MM.1S (cell line): ENCODE results near the gene GPR157.

Experiments
- DNase-seq: peaks from one replicate; pipeline ENCODE4 v3.0.0-alpha.2; 2015
- H2AFZ ChIP-seq: fragments of 300-600 bp; sonication (generic); 2 replicates; pipeline ENCODE4 v1.6.0; 2016; ENCODE audit warnings: antibody characterized with exemption, low read length
- H3F3A ChIP-seq: fragments of 300-600 bp; sonication (generic); 2 replicates; pipeline ENCODE4 v1.6.1; 2016; ENCODE audit warnings: mild to moderate bottlenecking, antibody characterized with exemption, low read length, moderate library complexity, mixed read lengths; ENCODE audit not compliant: insufficient read depth
- H3K27ac ChIP-seq: fragments of 300-600 bp; sonication (generic); 2 replicates; pipeline ENCODE4 v1.5.1; 2016; ENCODE audit warnings: mild to moderate bottlenecking, low read length
- H3K27me3 ChIP-seq: fragments of 300-600 bp; sonication (generic); replicated peaks from 2 replicates; pipeline ENCODE4 v1.6.0; 2016; ENCODE audit warnings: low read length; ENCODE audit not compliant: insufficient read depth
- H3K36me3 ChIP-seq: fragments of 300-600 bp; sonication (generic); replicated peaks from 2 replicates; pipeline ENCODE4 v1.6.1; 2016; ENCODE audit warnings: mild to moderate bottlenecking, low read length, mixed read lengths; ENCODE audit not compliant: insufficient read depth
- H3K4me1 ChIP-seq: fragments of 300-600 bp; sonication (generic); 2 replicates; pipeline ENCODE4 v1.6.1; 2016; ENCODE audit warnings: low read length, mixed read lengths
- H3K4me2 ChIP-seq: fragments of 300-600 bp; sonication (generic); 2 replicates; pipeline ENCODE4 v1.6.0; 2016; ENCODE audit warnings: low read depth, low read length
- H3K4me3 ChIP-seq: fragments of 300-600 bp; sonication (generic); 2 replicates; pipeline ENCODE4 v1.5.1; 2016; ENCODE audit warnings: low read length, mixed read lengths
- H3K79me2 ChIP-seq: fragments of 300-600 bp; sonication (generic); 2 replicates; pipeline ENCODE4 v1.6.1; 2016; ENCODE audit warnings: mixed run types, low read length, mixed read lengths
- H3K9ac ChIP-seq: fragments of 300-600 bp; sonication (generic); 2 replicates; pipeline ENCODE4 v1.6.1; 2016; ENCODE audit warnings: low read length, mixed read lengths
- H3K9me2 ChIP-seq: fragments of 300-600 bp; sonication (generic); replicated peaks from 2 replicates; pipeline ENCODE4 v1.6.1; 2016; ENCODE audit warnings: mild to moderate bottlenecking, low read length, mixed read lengths; ENCODE audit not compliant: insufficient read depth
- H3K9me3 ChIP-seq: fragments of 300-600 bp; sonication (generic); replicated peaks from 2 replicates; pipeline ENCODE4 v1.6.1; 2016; ENCODE audit warnings: mild to moderate bottlenecking, low read length, mixed read lengths; ENCODE audit not compliant: insufficient read depth
- H4K20me1 ChIP-seq: fragments of 300-600 bp; sonication (generic); 2 replicates; pipeline ENCODE4 v1.6.1; 2016; ENCODE audit warnings: mild to moderate bottlenecking, low read length, moderate library complexity, mixed read lengths; ENCODE audit not compliant: insufficient read depth
- CTCF ChIP-seq: fragments of 300-600 bp; sonication (generic); IDR thresholded peaks from 2 replicates; pipeline ENCODE4 v1.5.1; 2016; ENCODE audit warnings: antibody characterized with exemption, low read length, mixed read lengths
- EZH2 ChIP-seq: fragments of 300-600 bp; sonication (generic); optimal IDR thresholded peaks from 2 replicates; pipeline ENCODE3; 2017; ENCODE audit warnings: low read depth, mild to moderate bottlenecking, antibody characterized with exemption, low read length, mixed read lengths
- EZH2phosphoT487 ChIP-seq: fragments of 300-600 bp; sonication (generic); IDR thresholded peaks from 2 replicates; pipeline ENCODE4 v1.6.1; 2018; ENCODE audit warnings: antibody characterized with exemption, low read length

GPR157 gene

GRCh38 chr1:9070486-9070885, 58.4 kb downstream of the GPR157 start:
- Histone ChIP-seq H4K20me1 (no peaks in the 10 kb centered on the region), H3K9me2 (no peaks in the 10 kb centered on the region), H3K4me2 (no peak overlapping the region), H3K36me3 (no peaks in the 10 kb centered on the region), H3K27ac (no peak overlapping the region), H3K4me1 (peaks cover 20% of the 10 kb centered on the region), H3K9ac (no peak overlapping the region), H3K79me2 (no peaks in the 10 kb centered on the region), H3K4me3 (no peak overlapping the region), H3K27me3 (peaks cover 25% of the 10 kb centered on the region), H3F3A (no peaks in the 10 kb centered on the region), H3K9me3 (no peaks in the 10 kb centered on the region), H2AFZ (no peak overlapping the region)
- DNase-seq, result no peak
- TF ChIP-seq CTCF (no peak), EZH2 (no peak), EZH2phosphoT487 (no peak)

GRCh38 chr1:9069326-9070100, 59.4 kb downstream of the GPR157 start, which contains the start of gene SLC2A5:
TSS of gene SLC2A5 (minus strand) at chr1:9069635. CDS start at chr1:9069536, 99 bp downstream.
- Histone ChIP-seq H3K9me2 (no peaks in the 10 kb centered on the region), H3K9me3 (no peaks in the 10 kb centered on the region), H3K27me3 (peaks cover 17% of the 10 kb centered on the region; the same call in 1 of the 2 replicates), H3K4me1 (peaks cover 13% of the 10 kb centered on the region), H3K4me3 (no peak within 1 kb of the TSS; the same call in 1 of the 2 replicates), H3K27ac (peak within 1 kb of the TSS; percentile 6), H3F3A (no peaks in the 10 kb centered on the region), H3K79me2 (no peaks in the 10 kb centered on the region), H3K36me3 (no peaks in the 10 kb centered on the region), H3K9ac (no peak within 1 kb of the TSS), H2AFZ (0 out of 2 replicates have a peak within 1 kb of the TSS, but pooled peaks have one; percentile 1), H4K20me1 (no peaks in the 10 kb centered on the region), H3K4me2 (peak within 1 kb of the TSS; percentile 33)
- TF ChIP-seq CTCF (no peak), EZH2 (no peak), EZH2phosphoT487 (no peak)
- peak; percentile 53 for DNase-seq

- no peak for DNase-seq
These were observed 59.9 kb downstream of the GPR157 start for GRCh38 chr1:9068981-9069325.

More at GRCh38 chr1:9068981-9069325, 59.9 kb downstream of the GPR157 start:
- Histone ChIP-seq H3K9ac (no peak overlapping the region), H3K36me3 (no peaks in the 10 kb centered on the region), H3K27me3 (peaks cover 20% of the 10 kb centered on the region; the same call in 1 of the 2 replicates), H3K79me2 (no peaks in the 10 kb centered on the region), H3K27ac (peak overlapping the region; percentile 6), H3F3A (no peaks in the 10 kb centered on the region), H4K20me1 (no peaks in the 10 kb centered on the region), H3K4me2 (peak overlapping the region; percentile 33), H3K4me1 (peaks cover 13% of the 10 kb centered on the region), H3K9me3 (no peaks in the 10 kb centered on the region), H3K4me3 (no peak overlapping the region; the same call in 1 of the 2 replicates), H2AFZ (0 out of 2 replicates have a peak overlapping the region, but pooled peaks have one; percentile 1), H3K9me2 (no peaks in the 10 kb centered on the region)
- TF ChIP-seq EZH2phosphoT487 (no peak), EZH2 (no peak)
